K562 (cell line): ENCODE results near the gene GPR15. TPM values are rescaled to one million over a fixed set of nuclear protein-coding genes. Genes with fewer than 3 reads are reported as not detected.
A peak's percentile ranks its signal among the peaks of the same experiment; 100 is the strongest.

ENCODE experiments used
- FOXJ2 ChIP-seq: fragments of 200-800 bp; sonication (Bioruptor generic); IDR thresholded peaks from 2 replicates; pipeline ENCODE4 v1.6.1; 2016; ENCODE audit warnings: missing genetic modification characterization, missing compliant biosample characterization
- GATAD2B ChIP-seq: fragments of 450-650 bp; IDR thresholded peaks from 2 replicates; pipeline ENCODE4 v1.6.1; 2017; ENCODE audit warnings: mild to moderate bottlenecking, borderline replicate concordance
- HNRNPK ChIP-seq: fragments of 200-400 bp; formaldehyde crosslinking; IDR thresholded peaks from one replicate; pipeline ENCODE4 v1.6.1; 2018; ENCODE audit warnings: mild to moderate bottlenecking, low read depth, low read length; ENCODE audit not compliant: poor library complexity, severe bottlenecking
- PCBP2 ChIP-seq: fragments of 200-400 bp; formaldehyde crosslinking; IDR thresholded peaks from 2 replicates; pipeline ENCODE4 v1.6.1; 2018; ENCODE audit warnings: low read length, low read depth, mild to moderate bottlenecking, moderate library complexity; ENCODE audit not compliant: poor library complexity, severe bottlenecking
- ZC3H11A ChIP-seq: IDR thresholded peaks from 2 replicates; pipeline ENCODE4 v1.6.1; 2012; ENCODE audit warnings: low read depth, low read length, improper control_type of control experiment
- ZNF311 ChIP-seq: fragments of 250-450 bp; sonication (Bioruptor Pico); IDR thresholded peaks from 2 replicates; pipeline ENCODE4 v1.4.0; 2020; ENCODE audit warnings: mild to moderate bottlenecking, moderate library complexity
- ZNF589 ChIP-seq: fragments of 200-800 bp; sonication (Bioruptor generic); IDR thresholded peaks from 2 replicates; pipeline ENCODE4 v1.6.1; 2016; ENCODE audit warnings: low read depth, missing genetic modification characterization, missing compliant biosample characterization
- polyA plus RNA-seq, 8 experiments: library from polyadenylated mRNA; depleted of rRNA in 4 of 8; stranded (reverse) in 5 of 8; unstranded in 3 of 8; fragments of >200 nt; fragmentation: Nextera tagmentation in 2 of 8; fragmentation: Illumina TruSeq in 1 of 8; extraction: Ambion mirVana in 2 of 8; extraction: Trizol in 1 of 8; gene quantifications; 2 replicates each; pipeline versions ENCODE4 v1.2.1 to v1.2.3, GENCODE V29; 2011 to 2014; ENCODE audit warnings: inconsistent platforms in 1 of 8, missing spikeins in 1 of 8
- small RNA-seq: library from RNA; depleted of rRNA; stranded (forward); fragments of <200 nt; gene quantifications from one replicate; pipeline ENCODE3, GENCODE V24; 2014
- total RNA-seq, 7 experiments: library from RNA; depleted of rRNA in 6 of 7; stranded (reverse); fragments of >200 nt in 6 of 7; fragmentation: Illumina TruSeq in 2 of 7; extraction: Trizol in 2 of 7; gene quantifications; 2 replicates each; pipeline versions ENCODE4 v1.2.1 to v1.2.3, GENCODE V29; 2011 to 2021; ENCODE audit warnings: low replicate concordance in 1 of 7
- TF ChIP-seq, protein P1 (sequence below): fragments of 250-450 bp; sonication (Bioruptor Pico); IDR thresholded peaks from 2 replicates; pipeline ENCODE4 v1.5.0; 2021
- TF ChIP-seq, protein P2 (sequence below): fragments of 450-650 bp; formaldehyde crosslinking; IDR thresholded peaks from 2 replicates; pipeline ENCODE4 v1.4.0; 2020; ENCODE audit warnings: mild to moderate bottlenecking, moderate library complexity
- TF ChIP-seq, protein P3 (sequence below): IDR thresholded peaks from 3 replicates; pipeline ENCODE4 v1.6.1; 2011; ENCODE audit warnings: borderline replicate concordance, mild to moderate bottlenecking; ENCODE audit not compliant: insufficient read length, insufficient read depth

Gene GPR15
- total and polyA plus RNA-seq, 9 of the 15 experiments (the other 6 are each of a cell fraction or from before 2014, with no cell fraction given): 0.13 TPM; not detected in 8

DNA sequence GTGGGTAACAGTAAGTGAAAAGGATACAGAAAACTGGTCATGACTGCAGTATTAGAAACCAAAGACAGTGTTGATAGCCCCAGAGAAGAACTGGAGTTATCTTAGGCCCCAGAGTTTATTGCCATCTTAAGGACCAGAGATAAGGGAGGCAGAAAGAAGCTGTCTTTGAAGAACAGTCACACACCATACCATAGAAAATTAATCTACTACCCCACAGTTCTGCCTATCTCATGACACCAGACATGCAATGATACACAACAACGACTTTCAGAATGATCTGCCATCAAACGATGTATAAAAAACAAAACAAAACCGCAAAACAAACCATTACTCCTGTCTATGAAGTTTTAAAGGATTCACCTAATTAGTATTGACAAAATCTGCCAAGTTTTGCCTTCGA, 52.0 kb downstream of the GPR15 start (continued):
- TF ChIP-seq ZNF589 (CRISPR knock-in tag): peak; percentile 93
- TF ChIP-seq, protein P1, sequence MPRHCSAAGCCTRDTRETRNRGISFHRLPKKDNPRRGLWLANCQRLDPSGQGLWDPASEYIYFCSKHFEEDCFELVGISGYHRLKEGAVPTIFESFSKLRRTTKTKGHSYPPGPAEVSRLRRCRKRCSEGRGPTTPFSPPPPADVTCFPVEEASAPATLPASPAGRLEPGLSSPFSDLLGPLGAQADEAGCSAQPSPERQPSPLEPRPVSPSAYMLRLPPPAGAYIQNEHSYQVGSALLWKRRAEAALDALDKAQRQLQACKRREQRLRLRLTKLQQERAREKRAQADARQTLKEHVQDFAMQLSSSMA (CRISPR knock-in tag): no peak
- no peak; the same call in 1 of the 2 replicates for TF ChIP-seq GATAD2B
- TF ChIP-seq, protein P2, sequence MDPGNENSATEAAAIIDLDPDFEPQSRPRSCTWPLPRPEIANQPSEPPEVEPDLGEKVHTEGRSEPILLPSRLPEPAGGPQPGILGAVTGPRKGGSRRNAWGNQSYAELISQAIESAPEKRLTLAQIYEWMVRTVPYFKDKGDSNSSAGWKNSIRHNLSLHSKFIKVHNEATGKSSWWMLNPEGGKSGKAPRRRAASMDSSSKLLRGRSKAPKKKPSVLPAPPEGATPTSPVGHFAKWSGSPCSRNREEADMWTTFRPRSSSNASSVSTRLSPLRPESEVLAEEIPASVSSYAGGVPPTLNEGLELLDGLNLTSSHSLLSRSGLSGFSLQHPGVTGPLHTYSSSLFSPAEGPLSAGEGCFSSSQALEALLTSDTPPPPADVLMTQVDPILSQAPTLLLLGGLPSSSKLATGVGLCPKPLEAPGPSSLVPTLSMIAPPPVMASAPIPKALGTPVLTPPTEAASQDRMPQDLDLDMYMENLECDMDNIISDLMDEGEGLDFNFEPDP (CRISPR knock-in tag): no peak
- TF ChIP-seq, protein P3, sequence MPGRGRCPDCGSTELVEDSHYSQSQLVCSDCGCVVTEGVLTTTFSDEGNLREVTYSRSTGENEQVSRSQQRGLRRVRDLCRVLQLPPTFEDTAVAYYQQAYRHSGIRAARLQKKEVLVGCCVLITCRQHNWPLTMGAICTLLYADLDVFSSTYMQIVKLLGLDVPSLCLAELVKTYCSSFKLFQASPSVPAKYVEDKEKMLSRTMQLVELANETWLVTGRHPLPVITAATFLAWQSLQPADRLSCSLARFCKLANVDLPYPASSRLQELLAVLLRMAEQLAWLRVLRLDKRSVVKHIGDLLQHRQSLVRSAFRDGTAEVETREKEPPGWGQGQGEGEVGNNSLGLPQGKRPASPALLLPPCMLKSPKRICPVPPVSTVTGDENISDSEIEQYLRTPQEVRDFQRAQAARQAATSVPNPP: no peak
- peak; percentile 87 for TF ChIP-seq ZNF311 (CRISPR knock-in tag)
- TF ChIP-seq FOXJ2 (tag): peak; percentile 68; the same call in 1 of the 2 replicates
- TF ChIP-seq HNRNPK: no peak
- TF ChIP-seq PCBP2: no peak
- no peak for TF ChIP-seq ZC3H11A

Small RNA genes within 50 kb of the gene (small RNA-seq; reads per million reads assigned to genes)
- not detected for gene RPL38P4

Other genes starting within 250 kb of the GPR15 start
Only the 7 nearest of the 8 such genes appear.
- gene OR5K4, start 178.1 kb upstream of the GPR15 start, total RNA-seq (2014; rRNA removed): not detected in 2 replicates
- not detected in 2 replicates for gene OR5K4, start 178.1 kb upstream of the GPR15 start, total RNA-seq (2014; rRNA removed; fragmentation: Illumina TruSeq; extraction: Trizol)
- gene OR5K4, start 178.1 kb upstream of the GPR15 start, total RNA-seq (2015; rRNA removed; fragmentation: Illumina TruSeq; extraction: Trizol): not detected in 2 replicates
- gene OR5K4, start 178.1 kb upstream of the GPR15 start, total RNA-seq (2021): not detected in 2 replicates
- not detected in 2 replicates for gene OR5K4, start 178.1 kb upstream of the GPR15 start, polyA plus RNA-seq (2011; rRNA removed)
- gene OR5K4, start 178.1 kb upstream of the GPR15 start, polyA plus RNA-seq (2014; fragmentation: Illumina TruSeq; extraction: Trizol): not detected in 2 replicates
- not detected for gene OR5K4, start 178.1 kb upstream of the GPR15 start, polyA plus RNA-seq (2014; fragmentation: Nextera tagmentation; extraction: Ambion mirVana)
- not detected in 2 replicates for gene OR5K4, start 178.1 kb upstream of the GPR15 start, polyA plus RNA-seq (2014; rRNA removed)
- gene OR5K3, start 141.3 kb upstream of the GPR15 start, total RNA-seq (2014; rRNA removed): not detected in 2 replicates
- gene OR5K3, start 141.3 kb upstream of the GPR15 start, total RNA-seq (2014; rRNA removed; fragmentation: Illumina TruSeq; extraction: Trizol): not detected in 2 replicates
- gene OR5K3, start 141.3 kb upstream of the GPR15 start, total RNA-seq (2015; rRNA removed; fragmentation: Illumina TruSeq; extraction: Trizol): not detected in 2 replicates
- not detected in 2 replicates for gene OR5K3, start 141.3 kb upstream of the GPR15 start, total RNA-seq (2021)
- not detected in 2 replicates for gene OR5K3, start 141.3 kb upstream of the GPR15 start, polyA plus RNA-seq (2011; rRNA removed)
- not detected in 2 replicates for gene OR5K3, start 141.3 kb upstream of the GPR15 start, polyA plus RNA-seq (2014; fragmentation: Illumina TruSeq; extraction: Trizol)
- gene OR5K3, start 141.3 kb upstream of the GPR15 start, polyA plus RNA-seq (2014; fragmentation: Nextera tagmentation; extraction: Ambion mirVana): not detected
- gene OR5K3, start 141.3 kb upstream of the GPR15 start, polyA plus RNA-seq (2014; rRNA removed): not detected in 2 replicates
- gene OR5K1, start 68.8 kb upstream of the GPR15 start, total RNA-seq (2014; rRNA removed): not detected in 2 replicates
- gene OR5K1, start 68.8 kb upstream of the GPR15 start, total RNA-seq (2014; rRNA removed; fragmentation: Illumina TruSeq; extraction: Trizol): not detected in 2 replicates
- not detected in 2 replicates for gene OR5K1, start 68.8 kb upstream of the GPR15 start, total RNA-seq (2015; rRNA removed; fragmentation: Illumina TruSeq; extraction: Trizol)
- not detected in 2 replicates for gene OR5K1, start 68.8 kb upstream of the GPR15 start, total RNA-seq (2021)
- gene OR5K1, start 68.8 kb upstream of the GPR15 start, polyA plus RNA-seq (2011; rRNA removed): not detected in 2 replicates
- gene OR5K1, start 68.8 kb upstream of the GPR15 start, polyA plus RNA-seq (2014; fragmentation: Illumina TruSeq; extraction: Trizol): not detected in 2 replicates
- not detected for gene OR5K1, start 68.8 kb upstream of the GPR15 start, polyA plus RNA-seq (2014; fragmentation: Nextera tagmentation; extraction: Ambion mirVana)
- gene OR5K1, start 68.8 kb upstream of the GPR15 start, polyA plus RNA-seq (2014; rRNA removed): not detected in 2 replicates
- gene OR5K2, start 34.3 kb upstream of the GPR15 start, total RNA-seq (2014; rRNA removed): not detected in 2 replicates
- gene OR5K2, start 34.3 kb upstream of the GPR15 start, total RNA-seq (2014; rRNA removed; fragmentation: Illumina TruSeq; extraction: Trizol): not detected in 2 replicates
- not detected in 2 replicates for gene OR5K2, start 34.3 kb upstream of the GPR15 start, total RNA-seq (2015; rRNA removed; fragmentation: Illumina TruSeq; extraction: Trizol)
- not detected in 2 replicates for gene OR5K2, start 34.3 kb upstream of the GPR15 start, total RNA-seq (2021)
- gene OR5K2, start 34.3 kb upstream of the GPR15 start, polyA plus RNA-seq (2011; rRNA removed): not detected in 2 replicates
- not detected in 2 replicates for gene OR5K2, start 34.3 kb upstream of the GPR15 start, polyA plus RNA-seq (2014; fragmentation: Illumina TruSeq; extraction: Trizol)
- gene OR5K2, start 34.3 kb upstream of the GPR15 start, polyA plus RNA-seq (2014; fragmentation: Nextera tagmentation; extraction: Ambion mirVana): not detected
- not detected in 2 replicates for gene OR5K2, start 34.3 kb upstream of the GPR15 start, polyA plus RNA-seq (2014; rRNA removed)
- 36.8 and 38.5 TPM in 2 replicates for gene CLDND1, start 9.1 kb upstream of the GPR15 start, total RNA-seq (2014; rRNA removed)
- 37.1 and 43.0 TPM in 2 replicates for gene CLDND1, start 9.1 kb upstream of the GPR15 start, total RNA-seq (2014; rRNA removed; fragmentation: Illumina TruSeq; extraction: Trizol)
- gene CLDND1, start 9.1 kb upstream of the GPR15 start, total RNA-seq (2015; rRNA removed; fragmentation: Illumina TruSeq; extraction: Trizol): 28.8 and 29.2 TPM in 2 replicates
- gene CLDND1, start 9.1 kb upstream of the GPR15 start, total RNA-seq (2021): 44.5 and 52.8 TPM in 2 replicates
- 135 and 141 TPM in 2 replicates for gene CLDND1, start 9.1 kb upstream of the GPR15 start, polyA plus RNA-seq (2011; rRNA removed)
- gene CLDND1, start 9.1 kb upstream of the GPR15 start, polyA plus RNA-seq (2014; fragmentation: Illumina TruSeq; extraction: Trizol): 68.6 and 75.0 TPM in 2 replicates
- 100 to 1,000 TPM in 1 of 2 experiments, 10 to 100 TPM in 1; 75.1 to 113 TPM for gene CLDND1, start 9.1 kb upstream of the GPR15 start, polyA plus RNA-seq (2014; fragmentation: Nextera tagmentation; extraction: Ambion mirVana)
- gene CLDND1, start 9.1 kb upstream of the GPR15 start, polyA plus RNA-seq (2014; rRNA removed): 60.7 and 69.2 TPM in 2 replicates
- gene CPOX, start 61.6 kb downstream of the GPR15 start, total RNA-seq (2014; rRNA removed): 42.4 and 43.8 TPM in 2 replicates
- 24.8 and 28.4 TPM in 2 replicates for gene CPOX, start 61.6 kb downstream of the GPR15 start, total RNA-seq (2014; rRNA removed; fragmentation: Illumina TruSeq; extraction: Trizol)
- gene CPOX, start 61.6 kb downstream of the GPR15 start, total RNA-seq (2015; rRNA removed; fragmentation: Illumina TruSeq; extraction: Trizol): 17.7 and 18.9 TPM in 2 replicates
- 28.4 and 31.4 TPM in 2 replicates for gene CPOX, start 61.6 kb downstream of the GPR15 start, total RNA-seq (2021)
- 76.7 and 82.1 TPM in 2 replicates for gene CPOX, start 61.6 kb downstream of the GPR15 start, polyA plus RNA-seq (2011; rRNA removed)
- 20.7 and 25.7 TPM in 2 replicates for gene CPOX, start 61.6 kb downstream of the GPR15 start, polyA plus RNA-seq (2014; fragmentation: Illumina TruSeq; extraction: Trizol)
- 10 to 100 TPM; 14.6 to 17.4 TPM for gene CPOX, start 61.6 kb downstream of the GPR15 start, polyA plus RNA-seq (2014; fragmentation: Nextera tagmentation; extraction: Ambion mirVana)
- gene CPOX, start 61.6 kb downstream of the GPR15 start, polyA plus RNA-seq (2014; rRNA removed): 23.0 and 28.6 TPM in 2 replicates
- gene ST3GAL6, start 231.4 kb downstream of the GPR15 start, total RNA-seq (2014; rRNA removed): not detected in 2 replicates
- not detected in 2 replicates for gene ST3GAL6, start 231.4 kb downstream of the GPR15 start, total RNA-seq (2014; rRNA removed; fragmentation: Illumina TruSeq; extraction: Trizol)
- gene ST3GAL6, start 231.4 kb downstream of the GPR15 start, total RNA-seq (2015; rRNA removed; fragmentation: Illumina TruSeq; extraction: Trizol): not detected in 2 replicates
- gene ST3GAL6, start 231.4 kb downstream of the GPR15 start, total RNA-seq (2021): not detected in 2 replicates
- gene ST3GAL6, start 231.4 kb downstream of the GPR15 start, polyA plus RNA-seq (2011; rRNA removed): not detected in 2 replicates
- not detected in 2 replicates for gene ST3GAL6, start 231.4 kb downstream of the GPR15 start, polyA plus RNA-seq (2014; fragmentation: Illumina TruSeq; extraction: Trizol)
- gene ST3GAL6, start 231.4 kb downstream of the GPR15 start, polyA plus RNA-seq (2014; fragmentation: Nextera tagmentation; extraction: Ambion mirVana): under 1 TPM in 1 of 2 experiments, not detected in 1; 0.14 TPM
- gene ST3GAL6, start 231.4 kb downstream of the GPR15 start, polyA plus RNA-seq (2014; rRNA removed): not detected in 2 replicates